C4-2B (cell line): ENCODE measurements around the gene SUMO3.

Experiments
- CTCF ChIP-seq: fragments of 450-650 bp; conservative IDR thresholded peaks from 2 replicates; pipeline ENCODE4 v1.5.1; 2017; ENCODE audit warnings: mild to moderate bottlenecking
- ZFX ChIP-seq: fragments of 450-650 bp; IDR thresholded peaks from 2 replicates; pipeline ENCODE4 v1.6.1; 2017

- no peak for TF ChIP-seq CTCF
- TF ChIP-seq ZFX: no peak
Observed at GRCh38 chr21:44766818-44767354, 51.0 kb downstream of the SUMO3 start.
